ENCODE results near the gene PDZD2. TPM values are rescaled to one million over a fixed set of nuclear protein-coding genes. Genes with fewer than 3 reads are reported as not detected.

PDZD2 gene
- total RNA-seq, 1 donor from 2014 or later, result 0.65 TPM

DNA sequence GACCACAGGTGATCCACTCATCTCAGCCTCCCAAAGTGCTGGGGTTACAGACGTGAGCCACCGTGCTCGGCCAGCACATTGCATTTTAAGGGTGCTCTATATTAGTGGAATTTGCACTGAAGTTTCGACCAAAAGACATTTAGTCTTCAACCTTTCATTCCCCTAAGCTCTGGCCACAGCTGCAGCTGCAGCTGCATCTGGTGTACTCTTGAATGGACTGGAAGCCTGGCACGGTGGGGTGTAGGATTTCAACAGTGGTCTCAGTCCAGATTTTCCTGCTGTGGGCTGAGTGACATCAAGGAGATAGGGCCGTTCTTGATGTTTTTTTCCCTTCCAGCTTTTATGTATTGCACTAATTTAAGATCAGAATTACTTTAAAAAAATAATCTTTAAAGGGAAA lies 255.2 kb downstream of the PDZD2 start:
- Mint-ChIP-seq H3K27ac (ENCODE audit: unreplicated experiment) (no peak overlapping the region), H3K4me1 (peaks cover 5% of the 10 kb centered on the region), H3K36me3 (ENCODE audit: low read depth) (no peaks in the 10 kb centered on the region), H3K4me3 (no peak overlapping the region), H3K27me3 (ENCODE audit: low read depth) (no peaks in the 10 kb centered on the region), H3K9me3 (no peaks in the 10 kb centered on the region)
- no peak for DNase-seq (ENCODE audit: low read depth, low spot score)
- TF ChIP-seq, protein P1, sequence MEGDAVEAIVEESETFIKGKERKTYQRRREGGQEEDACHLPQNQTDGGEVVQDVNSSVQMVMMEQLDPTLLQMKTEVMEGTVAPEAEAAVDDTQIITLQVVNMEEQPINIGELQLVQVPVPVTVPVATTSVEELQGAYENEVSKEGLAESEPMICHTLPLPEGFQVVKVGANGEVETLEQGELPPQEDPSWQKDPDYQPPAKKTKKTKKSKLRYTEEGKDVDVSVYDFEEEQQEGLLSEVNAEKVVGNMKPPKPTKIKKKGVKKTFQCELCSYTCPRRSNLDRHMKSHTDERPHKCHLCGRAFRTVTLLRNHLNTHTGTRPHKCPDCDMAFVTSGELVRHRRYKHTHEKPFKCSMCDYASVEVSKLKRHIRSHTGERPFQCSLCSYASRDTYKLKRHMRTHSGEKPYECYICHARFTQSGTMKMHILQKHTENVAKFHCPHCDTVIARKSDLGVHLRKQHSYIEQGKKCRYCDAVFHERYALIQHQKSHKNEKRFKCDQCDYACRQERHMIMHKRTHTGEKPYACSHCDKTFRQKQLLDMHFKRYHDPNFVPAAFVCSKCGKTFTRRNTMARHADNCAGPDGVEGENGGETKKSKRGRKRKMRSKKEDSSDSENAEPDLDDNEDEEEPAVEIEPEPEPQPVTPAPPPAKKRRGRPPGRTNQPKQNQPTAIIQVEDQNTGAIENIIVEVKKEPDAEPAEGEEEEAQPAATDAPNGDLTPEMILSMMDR (conservative IDR thresholded peaks at IDR 0.05), result no peak

DNA sequence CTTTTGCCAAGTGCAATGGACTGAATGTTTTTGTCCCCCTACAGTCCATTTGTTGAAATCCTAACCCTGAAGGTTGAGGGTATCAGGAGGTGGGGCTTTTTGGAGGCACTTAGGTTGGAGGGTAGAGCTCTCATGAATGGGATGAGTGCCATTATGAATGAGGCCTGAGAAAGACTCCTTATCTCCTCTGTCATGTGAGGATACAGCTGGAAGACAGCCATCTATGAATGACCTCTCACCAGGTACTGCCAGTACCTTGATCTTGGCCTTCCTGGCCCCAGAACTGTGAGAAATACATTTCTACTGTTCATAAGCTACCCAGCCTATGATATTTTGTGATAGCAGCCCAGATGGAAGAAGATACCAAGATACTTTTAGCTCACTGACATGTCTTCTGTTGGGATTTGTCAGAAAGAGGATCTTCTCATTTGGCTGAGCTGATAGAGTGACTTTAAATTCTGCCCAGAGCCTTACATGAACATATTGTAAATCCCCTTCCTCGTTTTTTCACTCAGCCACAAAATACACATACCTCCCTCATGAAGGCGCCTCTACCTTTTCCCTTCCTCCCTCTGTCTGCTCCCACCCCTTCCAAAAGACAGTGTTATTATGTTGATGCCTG lies 256.4 kb downstream of the PDZD2 start:
- Mint-ChIP-seq H3K36me3 (ENCODE audit: low read depth) (no peaks in the 10 kb centered on the region), H3K4me1 (no peaks in the 10 kb centered on the region), H3K4me3 (no peak overlapping the region), H3K9me3 (no peaks in the 10 kb centered on the region), H3K27me3 (ENCODE audit: low read depth) (no peaks in the 10 kb centered on the region), H3K27ac (ENCODE audit: unreplicated experiment) (no peak overlapping the region)
- TF ChIP-seq, protein P1 (conservative IDR thresholded peaks at IDR 0.05), result no peak
- DNase-seq (ENCODE audit: low read depth, low spot score), result no peak

DNA sequence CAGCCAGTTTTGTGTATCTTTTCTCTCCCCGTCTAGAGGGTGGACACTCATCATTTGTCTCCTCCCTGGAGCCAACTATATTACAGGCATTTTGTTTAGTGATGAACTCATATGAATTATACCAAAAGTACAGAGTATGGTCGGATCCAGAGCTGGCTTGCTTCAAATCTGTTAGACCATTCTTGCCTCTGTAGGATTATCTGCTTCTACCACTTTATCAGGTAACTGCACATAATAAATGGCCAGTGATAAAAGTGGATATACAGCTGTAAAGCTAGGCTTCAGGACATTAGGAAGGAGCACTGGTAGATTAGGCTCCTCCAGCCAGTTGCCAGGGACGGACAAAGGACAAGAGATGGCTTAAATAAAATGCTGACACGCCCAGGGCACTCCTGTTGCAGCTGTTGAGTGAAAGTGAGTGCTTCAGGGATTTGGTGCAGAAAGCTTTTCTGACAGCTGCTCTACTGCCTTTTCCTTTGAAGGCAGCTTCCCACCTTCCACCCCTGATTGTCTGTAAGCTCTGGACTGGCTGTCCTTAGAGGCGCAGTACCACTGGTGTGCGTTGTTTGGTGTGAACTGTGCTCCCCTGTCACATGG lies 259.2 kb downstream of the PDZD2 start:
- TF ChIP-seq, protein P1 (conservative IDR thresholded peaks at IDR 0.05), result no peak

DNA sequence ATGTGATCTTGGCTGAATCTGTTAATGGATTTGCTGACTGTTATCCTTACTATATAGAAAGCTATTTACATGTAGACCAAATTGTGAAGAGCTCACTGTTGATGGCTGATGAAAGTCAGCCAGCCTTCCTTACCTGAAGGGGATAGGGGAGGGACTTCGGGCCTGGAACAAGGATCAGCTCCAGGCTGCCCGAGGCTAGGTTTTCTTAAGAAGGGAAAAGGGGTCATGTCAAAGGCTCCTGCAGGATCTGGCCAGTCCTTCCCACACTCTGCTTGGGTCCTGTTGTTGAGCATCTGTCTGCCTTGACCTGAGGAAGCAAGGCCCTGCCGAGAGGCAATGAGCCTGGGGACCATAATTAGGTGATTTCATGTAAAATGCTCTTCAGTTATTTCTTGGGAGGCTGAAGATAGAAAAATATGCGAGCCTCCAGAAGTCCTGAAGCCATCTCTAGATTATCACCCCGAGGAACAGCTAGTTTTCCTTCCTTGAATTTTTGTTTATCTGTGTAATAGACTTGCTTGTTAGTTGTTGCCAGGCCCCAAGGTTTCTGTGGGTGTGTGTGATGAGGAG lies 261.4 kb downstream of the PDZD2 start:
- TF ChIP-seq, protein P1 (conservative IDR thresholded peaks at IDR 0.05), result no peak

More for the DNA sequence above, 259.2 kb downstream of the PDZD2 start:
- Mint-ChIP-seq H3K27ac (ENCODE audit: unreplicated experiment) (no peak overlapping the region), H3K36me3 (ENCODE audit: low read depth) (no peaks in the 10 kb centered on the region), H3K4me1 (no peaks in the 10 kb centered on the region), H3K27me3 (ENCODE audit: low read depth) (no peaks in the 10 kb centered on the region), H3K4me3 (no peak overlapping the region), H3K9me3 (no peaks in the 10 kb centered on the region)
- no peak for DNase-seq (ENCODE audit: low read depth, low spot score)

DNA sequence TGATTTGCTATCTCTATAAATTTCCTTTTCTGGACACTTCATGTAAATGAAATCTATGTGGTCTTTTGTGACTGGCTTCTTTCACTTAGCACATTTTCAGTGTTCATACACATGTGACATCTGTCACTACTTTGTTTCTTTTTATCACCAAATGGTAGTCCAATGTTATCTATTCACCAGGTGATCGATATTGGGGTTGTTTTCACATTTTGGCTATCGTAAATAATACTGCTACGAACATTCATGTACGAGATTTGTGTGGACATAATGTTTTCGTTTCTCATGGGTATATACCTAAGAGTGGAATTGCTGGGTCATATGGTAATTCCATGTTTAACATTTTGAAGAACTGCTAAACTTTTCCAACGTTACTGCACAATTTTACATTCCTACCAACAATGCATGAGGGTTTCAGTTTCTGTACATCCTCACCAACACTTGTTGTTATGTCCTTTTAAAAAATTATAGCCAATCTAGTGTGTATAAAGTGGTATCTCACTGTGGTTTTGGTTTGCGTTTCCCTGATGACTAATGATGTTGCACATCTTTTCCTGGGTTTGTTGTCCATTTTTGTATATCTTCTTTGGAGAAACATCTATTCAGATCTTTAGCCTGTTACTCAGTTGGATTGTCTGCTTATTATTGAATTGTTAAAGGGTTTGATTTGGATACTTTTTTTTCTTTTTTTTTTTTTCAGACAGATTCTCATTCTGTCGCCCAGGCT lies 263.0 kb downstream of the PDZD2 start:
- no peaks in the 10 kb centered on the region for H3K9me3 Mint-ChIP-seq
- no peak overlapping the region for H3K27ac Mint-ChIP-seq (ENCODE audit: unreplicated experiment)
- no peak for DNase-seq (ENCODE audit: low read depth, low spot score)
- no peaks in the 10 kb centered on the region for H3K36me3 Mint-ChIP-seq (ENCODE audit: low read depth)
- H3K4me1 Mint-ChIP-seq, result no peaks in the 10 kb centered on the region
- no peak overlapping the region for H3K4me3 Mint-ChIP-seq
- no peaks in the 10 kb centered on the region for H3K27me3 Mint-ChIP-seq (ENCODE audit: low read depth)
- TF ChIP-seq, protein P1 (conservative IDR thresholded peaks at IDR 0.05), result no peak

More for the DNA sequence above, 261.4 kb downstream of the PDZD2 start:
- Mint-ChIP-seq H3K9me3 (no peaks in the 10 kb centered on the region), H3K36me3 (ENCODE audit: low read depth) (no peaks in the 10 kb centered on the region), H3K4me3 (no peak overlapping the region), H3K27ac (ENCODE audit: unreplicated experiment) (no peak overlapping the region), H3K27me3 (ENCODE audit: low read depth) (no peaks in the 10 kb centered on the region), H3K4me1 (no peaks in the 10 kb centered on the region)
- DNase-seq (ENCODE audit: low read depth, low spot score), result no peak
